Body of pancreas (tissue), 4 donors: ENCODE data around the gene DLX6.

Experiments
- CTCF ChIP-seq, 7 experiments: fragments of 450-650 bp in 4 of 7; fragments of 200-600 bp in 3 of 7; sonication (generic) in 3 of 7; IDR thresholded peaks; one replicate each; pipeline ENCODE4 v1.5.1; 2016 to 2019; ENCODE audit warnings: antibody characterized with exemption in 7 of 7
- POLR2A ChIP-seq, 3 donors: fragments of 450-650 bp; IDR thresholded peaks; one replicate each; pipeline ENCODE4 v1.6.1; 2016; ENCODE audit warnings: antibody characterized with exemption in 3 of 3, mild to moderate bottlenecking in 2 of 3

GRCh38 chr7:96962221-96962885, 43.0 kb upstream of the DLX6 start:
- no peak for TF ChIP-seq POLR2A (IDR thresholded peaks at IDR 0.05)
- TF ChIP-seq CTCF (IDR thresholded peaks at IDR 0.05) = no peak
